SK-N-SH (cell line): ENCODE data around the gene AIFM3. TPM values are rescaled to one million over a fixed set of nuclear protein-coding genes. Genes with fewer than 3 reads are reported as not detected.

Experiments
- CTCF ChIA-PET: fragments of 300-600, 350-600 bp; formaldehyde crosslinking; extraction: SDS; loops from one replicate; lab custom pipeline; 2021; lab: Yijun Ruan, JAX
- POLR2A ChIA-PET: fragments of 350-600 bp; sonication (Branson Sonifier 250); formaldehyde crosslinking; extraction: SDS; loops from one replicate; lab custom pipeline; 2020; ENCODE audit warnings: antibody characterized with exemption, inconsistent platforms; lab: Yijun Ruan, JAX
- DNase-seq: peaks from one replicate; pipeline ENCODE4 v3.0.0; 2012
- H2AFZ ChIP-seq: fragments of 200-600 bp; sonication (generic); 2 replicates; pipeline ENCODE4 v1.8.1; 2016; ENCODE audit warnings: antibody characterized with exemption, mild to moderate bottlenecking, low read depth
- H3F3A ChIP-seq: fragments of 200-600 bp; sonication (generic); replicated peaks from 2 replicates; pipeline ENCODE3; 2016; ENCODE audit warnings: antibody characterized with exemption, mild to moderate bottlenecking; ENCODE audit not compliant: insufficient read depth
- H3K27ac ChIP-seq, 2 experiments: fragments of 200-500 bp in 1 of 2; fragments of 200-600 bp in 1 of 2; sonication (Bioruptor generic) in 1 of 2; sonication (generic), shearing (Covaris generic) in 1 of 2; 2 replicates each; pipeline versions ENCODE4 v1.5.1 to v1.6.1; 2014 to 2016; ENCODE audit warnings: low read depth in 2 of 2, inconsistent platforms in 1 of 2, low read length in 1 of 2, mild to moderate bottlenecking in 1 of 2, mixed read lengths in 1 of 2
- H3K27me3 ChIP-seq: fragments of 200-600 bp; sonication (generic), shearing (Covaris generic); 2 replicates; pipeline ENCODE4 v1.6.1; 2016; ENCODE audit warnings: mixed run types; ENCODE audit not compliant: insufficient read depth
- H3K36me3 ChIP-seq, 2 experiments: fragments of 200-500 bp in 1 of 2; fragments of 200-600 bp in 1 of 2; sonication (Bioruptor generic) in 1 of 2; sonication (generic) in 1 of 2; replicated peaks in 1 of 2; 2 replicates each; pipeline versions ENCODE3 to v1.5.1; 2014 to 2016; ENCODE audit warnings: low read length in 1 of 2, mild to moderate bottlenecking in 1 of 2; ENCODE audit not compliant: insufficient read depth in 2 of 2, control insufficient read depth in 1 of 2
- H3K4me1 ChIP-seq, 2 experiments: fragments of 200-500 bp in 1 of 2; fragments of 200-600 bp in 1 of 2; sonication (Bioruptor generic) in 1 of 2; sonication (generic), shearing (Covaris generic) in 1 of 2; 2 replicates each; pipeline versions ENCODE4 v1.5.1 to v1.6.1; 2014 to 2016; ENCODE audit warnings: low read depth in 1 of 2, low read length in 1 of 2, mixed run types in 1 of 2; ENCODE audit not compliant: insufficient read depth in 2 of 2, control insufficient read depth in 1 of 2
- H3K4me2 ChIP-seq: fragments of 200-600 bp; sonication (generic), shearing (Covaris generic); 2 replicates; pipeline ENCODE4 v1.6.1; 2017; ENCODE audit warnings: mixed run types
- H3K4me3 ChIP-seq, 2 experiments: fragments of 200-500 bp in 1 of 2; fragments of 200-600 bp in 1 of 2; sonication (Bioruptor generic) in 1 of 2; sonication (generic), shearing (Covaris generic) in 1 of 2; 2 replicates each; pipeline versions ENCODE4 v1.5.1 to v1.8.1; 2014 to 2016; ENCODE audit warnings: low read depth in 2 of 2, inconsistent platforms in 1 of 2, low read length in 1 of 2, mild to moderate bottlenecking in 1 of 2, mixed read lengths in 1 of 2, moderate library complexity in 1 of 2
- H3K79me2 ChIP-seq: fragments of 200-600 bp; sonication (generic); 2 replicates; pipeline ENCODE4 v1.8.1; 2017; ENCODE audit warnings: mild to moderate bottlenecking; ENCODE audit not compliant: insufficient read depth
- H3K9ac ChIP-seq: fragments of 200-600 bp; sonication (generic); 2 replicates; pipeline ENCODE4 v1.6.1; 2017; ENCODE audit warnings: mixed run types
- H3K9me2 ChIP-seq: fragments of 200-600 bp; sonication (generic); 2 replicates; pipeline ENCODE4 v1.6.1; 2017; ENCODE audit warnings: mixed run types
- H3K9me3 ChIP-seq: fragments of 200-600 bp; sonication (generic); 2 replicates; pipeline ENCODE4 v1.6.1; 2017; ENCODE audit warnings: mixed run types, mild to moderate bottlenecking, moderate library complexity
- H4K20me1 ChIP-seq: fragments of 200-600 bp; sonication (generic); 2 replicates; pipeline ENCODE4 v1.6.1; 2017; ENCODE audit warnings: mild to moderate bottlenecking, mixed run types; ENCODE audit not compliant: insufficient read depth
- EZH2phosphoT487 ChIP-seq: fragments of 200-600 bp; sonication (generic); IDR thresholded peaks from 2 replicates; pipeline ENCODE4 v1.6.1; 2017; ENCODE audit warnings: low read depth, mixed run types, mild to moderate bottlenecking, antibody characterized with exemption, moderate library complexity, borderline replicate concordance
- FOXM1 ChIP-seq: IDR thresholded peaks from 2 replicates; pipeline ENCODE4 v1.4.0; 2012; ENCODE audit warnings: low read depth, mild to moderate bottlenecking
- GABPA ChIP-seq: IDR thresholded peaks from 2 replicates; pipeline ENCODE4 v1.4.0; 2012; ENCODE audit warnings: low read depth, mild to moderate bottlenecking
- PBX3 ChIP-seq: IDR thresholded peaks from 2 replicates; pipeline ENCODE4; 2012
- POLR2AphosphoS5 ChIP-seq: IDR thresholded peaks from 2 replicates; pipeline ENCODE4 v1.6.1; 2012; ENCODE audit warnings: low read depth, low read length
- RAD21 ChIP-seq: IDR thresholded peaks from 2 replicates; pipeline ENCODE4 v1.6.1; 2012; ENCODE audit warnings: mild to moderate bottlenecking, low read length
- RCOR1 ChIP-seq: fragments of 150-350 bp; IDR thresholded peaks from 2 replicates; pipeline ENCODE4 v1.6.1; 2017; ENCODE audit warnings: antibody characterized with exemption, low read length
- REST ChIP-seq: IDR thresholded peaks from 2 replicates; pipeline ENCODE4 v1.6.1; 2012; ENCODE audit warnings: mild to moderate bottlenecking, low read depth, low read length, moderate library complexity
- SIN3A ChIP-seq: IDR thresholded peaks from 2 replicates; pipeline ENCODE4 v1.6.1; 2012; ENCODE audit warnings: low read depth, mild to moderate bottlenecking, low read length, moderate library complexity, borderline replicate concordance
- SMC3 ChIP-seq: IDR thresholded peaks from 2 replicates; pipeline ENCODE4 v1.6.1; 2012; ENCODE audit warnings: low read depth, low read length, improper control_type of control experiment
- TAF1 ChIP-seq: IDR thresholded peaks from 2 replicates; pipeline ENCODE4 v1.6.1; 2012; ENCODE audit warnings: low read depth, mild to moderate bottlenecking, low read length, moderate library complexity, borderline replicate concordance
- TCF12 ChIP-seq: IDR thresholded peaks from 2 replicates; pipeline ENCODE4 v1.4.0; 2012
- TEAD4 ChIP-seq: IDR thresholded peaks from 2 replicates; pipeline ENCODE4 v1.4.0; 2012; ENCODE audit warnings: mild to moderate bottlenecking, borderline replicate concordance; ENCODE audit not compliant: insufficient read depth
- USF1 ChIP-seq: IDR thresholded peaks from 2 replicates; pipeline ENCODE4 v1.4.0; 2012; ENCODE audit warnings: low read depth, borderline replicate concordance
- ZBTB33 ChIP-seq: IDR thresholded peaks from 2 replicates; pipeline ENCODE4 v1.4.0; 2012; ENCODE audit warnings: low read depth, borderline replicate concordance
- WGBS: methylation state at CpG from one replicate; pipeline ENCODE4 v1.1.6; 2017; ENCODE audit warnings: low lambda C conversion rate; 5-methylcytosine and 5-hydroxymethylcytosine counted together
- polyA plus RNA-seq, 3 experiments: library from polyadenylated mRNA; depleted of rRNA; stranded (reverse); fragments of >200 nt; gene quantifications; 2 replicates each; pipeline ENCODE4 v1.2.3, GENCODE V29; 2012

The AIFM3 gene
- polyA plus RNA-seq, 1 of the 3 experiments (the other 2 are of a cell fraction): 1.7 TPM

- 78% methylated on average over 10 of the region's 17 CpGs for WGBS
- Histone ChIP-seq H3K27ac (no peak overlapping the region), H3K9ac (no peak overlapping the region), H3K4me3 (no peak overlapping the region), H3F3A (no peaks in the 10 kb centered on the region), H3K36me3 (no peaks in the 10 kb centered on the region), H3K4me2 (no peak overlapping the region), H3K9me3 (no peaks in the 10 kb centered on the region), H3K79me2 (peaks cover 5% of the 10 kb centered on the region), H3K27me3 (no peaks in the 10 kb centered on the region), H3K4me1 (peaks cover 0 to 15% of the 10 kb centered on the region in 2 experiments; a peak in 2 of 4 replicates), H2AFZ (no peak overlapping the region), H3K9me2 (no peaks in the 10 kb centered on the region), H4K20me1 (no peaks in the 10 kb centered on the region)
- CTCF ChIA-PET: interaction anchor here (0.8 to 7.4 kb wide), 3 partner anchors 8 to 61 kb away, joined by 3 to 44 read pairs (median 3); partner anchors contain the start of gene CRKL
- TF ChIP-seq TAF1 (no peak), GABPA (no peak), TCF12 (no peak), FOXM1 (no peak), RAD21 (no peak), EZH2phosphoT487 (no peak), PBX3 (no peak), SMC3 (no peak), RCOR1 (no peak), USF1 (no peak)
- POLR2A ChIA-PET: no interaction called here
- no peak for DNase-seq
Observed at GRCh38 chr22:20977516-20978170, 10.6 kb downstream of the AIFM3 start.

GRCh38 chr22:20978419-20978818 lies 11.4 kb downstream of the AIFM3 start:
- TF ChIP-seq TEAD4 (no peak), USF1 (no peak), POLR2AphosphoS5 (no peak), EZH2phosphoT487 (no peak), SMC3 (no peak), FOXM1 (no peak), ZBTB33 (no peak), SIN3A (no peak), REST (no peak), RCOR1 (no peak), TCF12 (no peak)
- WGBS: 30% methylated on average over 2 of the region's 2 CpGs

More at GRCh38 chr22:20978419-20978818, 11.4 kb downstream of the AIFM3 start:
- Histone ChIP-seq H3F3A (no peaks in the 10 kb centered on the region), H3K4me1 (peaks cover 3 to 23% of the 10 kb centered on the region in 2 experiments; a peak in 2 of 4 replicates), H4K20me1 (no peaks in the 10 kb centered on the region), H3K9ac (no peak overlapping the region), H3K27ac (no peak overlapping the region), H3K36me3 (no peaks in the 10 kb centered on the region), H3K9me3 (no peaks in the 10 kb centered on the region), H2AFZ (no peak overlapping the region), H3K4me3 (no peak overlapping the region), H3K79me2 (peaks cover 13% of the 10 kb centered on the region), H3K4me2 (no peak overlapping the region), H3K9me2 (no peaks in the 10 kb centered on the region), H3K27me3 (no peaks in the 10 kb centered on the region)
- CTCF ChIA-PET: interaction anchor here (0.8 to 1.0 kb wide), 2 partner anchors 9 to 61 kb away, joined by 3 read pairs; partner anchors contain the start of gene CRKL
- POLR2A ChIA-PET: no interaction called here
- no peak for DNase-seq
